Posterior vena cava (tissue), 2 donors: ENCODE data around the gene TAOK1. TPM values are rescaled to one million over a fixed set of nuclear protein-coding genes. Genes with fewer than 3 reads are reported as not detected.
A peak's percentile ranks its signal among the peaks of the same experiment; 100 is the strongest.
"Not testable (repeated sequence)": the region's sequence is repeated elsewhere in the genome, so short reads cannot be mapped to it uniquely, and the experiment has no call there.

Source experiments
- DNase-seq: peaks from one replicate; pipeline ENCODE4 v3.0.0-alpha.2; 2020; ENCODE audit warnings: low spot score
- intact Hi-C, 2 donors: fragments of 100-400 bp; cut with DNase I; formaldehyde crosslinking; loops; one replicate each; pipeline versions ENCODE4 v1.14.1 to v1.14.2; 2022 to 2023
- long read RNA-seq, 2 donors: library from polyadenylated mRNA; unstranded; transcript quantifications; one replicate each; pipeline ENCODE4 v2.0.0, GENCODE V29; 2020 to 2021
- total RNA-seq, 2 donors: library from RNA; stranded (reverse); fragmentation: NEBNext Ultra II Directional; extraction: Animal tissue kit (Norgen Biotek cat#: 25700); gene quantifications; one replicate each; pipeline ENCODE4 v1.2.1, GENCODE V29; 2021
- donor health status: DM: yes; HTN: yes; CAD: no.
- donor health status: DM: yes; HTN: yes; CAD: no.

Gene TAOK1
- total RNA-seq, result 10 to 100 TPM; 70.8 to 78.1 TPM
- long read RNA-seq, donor 1, partial matches to known transcripts, result 0 of 10 reads
- long read RNA-seq, donor 1, other reads (novel, unspliced or antisense), result 10 of 10 reads
- long read RNA-seq, donor 2, partial matches to known transcripts, result 4 of 7 reads
- long read RNA-seq, donor 2, other reads (novel, unspliced or antisense), result 3 of 7 reads

GRCh38 chr17:29389982-29390850, at the start of gene TAOK1:
Gene TAOK1 (plus strand): TSS chr17:29390363. CDS start chr17:29451549, 61,186 bp downstream.
- intact Hi-C loops, result no loop called here
- DNase-seq, result peak; percentile 100

DNA sequence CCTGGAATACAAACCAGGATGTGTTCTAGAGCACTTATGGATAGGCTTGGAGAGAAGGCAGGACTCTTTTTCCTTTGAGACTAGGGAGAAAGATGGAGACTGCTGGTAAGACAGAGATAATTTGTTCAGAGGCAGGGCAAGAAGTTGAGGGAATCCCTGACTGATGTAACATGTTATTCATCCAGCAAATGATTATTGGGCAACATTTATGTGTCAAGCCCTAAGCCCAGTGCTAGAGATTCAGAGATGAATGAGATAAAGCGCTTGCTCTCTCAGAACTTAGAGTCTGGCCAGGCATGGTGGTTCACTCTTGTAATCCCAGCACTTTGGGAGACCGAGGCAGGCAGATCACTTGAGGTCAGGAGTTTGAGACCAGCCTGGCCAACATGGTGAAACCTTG, 48.4 kb upstream of the TAOK1 start:
- intact Hi-C loops, result no loop called here

GRCh38 chr17:29342158-29342765, 47.9 kb upstream of the TAOK1 start:
- DNase-seq, result no peak
- intact Hi-C loops, result no loop called here

More for the DNA sequence above, 48.4 kb upstream of the TAOK1 start:
- no peak for DNase-seq

DNA sequence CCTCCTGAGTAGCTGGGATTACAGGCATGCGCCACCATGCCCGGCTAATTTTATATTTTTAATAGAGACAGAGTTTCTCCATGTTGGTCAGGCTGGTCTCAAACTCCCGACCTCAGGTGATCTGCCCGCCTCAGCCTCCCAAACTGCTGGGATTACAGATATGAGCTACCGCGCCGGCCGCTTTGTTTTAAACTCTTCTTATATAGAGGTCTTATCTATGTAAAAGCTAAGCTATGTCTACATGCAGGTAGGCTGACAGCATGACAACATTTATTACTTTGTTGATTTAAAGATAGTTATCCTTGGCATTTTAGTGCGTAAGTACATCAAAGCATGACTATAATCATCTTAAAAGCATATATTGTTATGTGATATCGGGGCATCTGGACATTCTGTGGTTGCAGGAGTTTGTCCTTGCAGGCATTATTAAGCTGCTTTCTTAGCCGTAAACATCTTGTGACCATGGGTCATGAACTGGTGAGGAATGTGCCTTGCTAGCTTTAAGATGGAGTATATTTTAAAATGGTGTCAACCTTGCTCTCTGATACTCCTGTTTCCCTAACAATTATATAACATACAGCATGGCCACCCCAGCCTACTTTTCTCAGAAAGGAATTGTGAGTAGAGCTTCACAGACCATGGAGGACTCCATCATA, 45.8 kb upstream of the TAOK1 start:
- no peak for DNase-seq
- intact Hi-C loops, result no loop called here

DNA sequence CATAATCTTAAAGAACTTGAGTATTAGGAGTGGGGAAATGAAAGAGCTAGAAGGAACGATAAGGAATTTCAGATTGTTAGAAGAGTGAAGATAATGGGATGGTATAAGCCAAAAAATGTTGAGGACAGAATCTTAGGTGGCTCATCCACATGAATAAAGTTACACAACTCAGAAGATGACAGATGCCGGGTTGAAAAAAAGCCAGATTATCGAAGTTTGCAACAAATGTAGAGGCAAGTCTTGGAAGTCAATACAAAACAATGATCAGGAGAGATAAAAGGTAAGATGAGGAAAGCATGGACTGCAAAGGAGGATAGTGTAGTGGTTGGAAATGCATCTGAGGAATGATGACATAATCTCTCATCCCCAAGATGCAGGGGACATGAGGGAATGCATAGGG, 45.1 kb upstream of the TAOK1 start:
- DNase-seq, result no peak
- intact Hi-C loops, result no loop called here

DNA sequence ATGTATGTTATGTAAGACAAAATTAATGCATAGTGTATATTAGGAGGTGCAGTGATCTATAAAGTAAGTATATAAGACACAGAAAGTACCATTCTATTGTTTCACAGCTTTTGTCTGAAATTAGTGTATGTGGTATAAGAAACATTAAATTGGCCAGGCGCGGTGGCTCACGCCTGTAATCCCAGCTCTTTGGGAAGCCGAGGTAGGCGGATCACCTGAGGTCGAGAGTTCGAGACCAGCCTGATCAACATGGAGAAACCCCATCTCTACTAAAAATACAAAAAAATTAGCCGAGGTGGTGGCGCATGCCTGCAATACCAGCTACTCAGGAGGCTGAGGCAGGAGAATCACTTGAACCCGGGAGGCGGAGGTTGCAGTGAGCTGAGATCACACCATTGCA, 44.7 kb upstream of the TAOK1 start:
- DNase-seq, intact Hi-C loops: not testable (repeated sequence)

DNA sequence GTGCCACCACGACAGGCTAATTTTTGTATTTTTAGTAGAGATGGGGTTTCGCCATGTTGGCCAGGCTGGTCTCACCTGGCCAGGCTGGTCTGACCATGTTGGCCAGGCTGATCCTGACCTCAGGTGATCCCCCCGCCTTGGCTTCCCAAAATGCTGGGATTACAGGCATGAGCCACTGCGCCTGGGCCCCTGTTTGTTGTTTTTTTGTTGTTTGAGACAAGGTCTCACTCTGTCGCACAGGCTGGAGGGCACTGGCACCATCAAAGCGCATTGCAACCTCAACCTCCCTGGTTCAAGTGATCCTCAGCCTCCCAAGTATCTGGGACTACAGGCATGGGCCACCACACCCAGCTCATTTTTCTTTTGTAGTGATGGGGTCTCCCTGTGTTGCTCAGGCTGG, 43.7 kb upstream of the TAOK1 start:
- intact Hi-C loops, result no loop called here
- DNase-seq, result no peak

- intact Hi-C loops, result no loop called here
Observed at GRCh38 chr17:29347831-29348629, 42.1 kb upstream of the TAOK1 start.

GRCh38 chr17:29349409-29349808, 40.8 kb upstream of the TAOK1 start:
- DNase-seq, result no peak
- intact Hi-C loops, result no loop called here

More at GRCh38 chr17:29347831-29348629, 42.1 kb upstream of the TAOK1 start:
- DNase-seq, result no peak

- intact Hi-C loops, result no loop called here
- no peak for DNase-seq
Observed at GRCh38 chr17:29352146-29352545, 38.0 kb upstream of the TAOK1 start.

DNA sequence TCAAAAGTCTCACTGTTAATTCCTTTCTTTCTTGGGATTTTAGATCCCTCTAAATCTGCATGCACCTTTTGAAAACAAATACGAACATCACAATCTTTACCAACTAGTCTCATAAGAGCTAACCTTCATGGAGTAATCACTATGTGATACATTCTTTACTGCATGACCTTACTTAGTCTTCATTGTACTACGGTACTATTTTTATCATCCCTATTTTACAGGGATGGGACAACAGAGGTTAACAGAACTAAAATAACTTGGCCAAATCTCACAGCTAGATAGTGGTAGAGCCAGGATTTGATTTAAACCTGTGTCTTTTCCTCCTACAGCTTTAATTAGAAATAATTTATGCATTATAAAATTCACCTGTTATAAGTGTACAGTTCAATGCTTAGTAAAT, 32.9 kb upstream of the TAOK1 start:
- DNase-seq, result no peak
- intact Hi-C loops, result no loop called here

DNA sequence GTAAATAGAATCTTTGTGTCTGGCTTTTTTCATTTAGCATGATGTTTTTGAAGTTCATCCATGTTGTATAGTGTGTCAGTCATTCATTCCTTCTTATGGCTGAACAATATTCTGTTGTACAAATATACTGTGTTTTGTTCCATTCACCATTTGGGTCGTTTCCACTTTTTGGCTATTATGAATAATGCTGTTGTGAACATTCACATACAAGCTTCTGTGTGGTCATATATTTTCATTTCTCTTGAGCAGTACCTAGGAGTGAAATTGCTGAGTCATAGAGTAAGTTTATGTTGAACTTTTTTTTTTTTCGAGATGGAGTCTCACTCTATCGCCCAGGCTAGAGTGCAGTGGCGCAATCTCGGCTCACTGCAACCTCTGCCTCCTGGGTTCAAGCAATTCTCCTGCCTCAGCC, 32.3 kb upstream of the TAOK1 start:
- intact Hi-C loops, result no loop called here

DNA sequence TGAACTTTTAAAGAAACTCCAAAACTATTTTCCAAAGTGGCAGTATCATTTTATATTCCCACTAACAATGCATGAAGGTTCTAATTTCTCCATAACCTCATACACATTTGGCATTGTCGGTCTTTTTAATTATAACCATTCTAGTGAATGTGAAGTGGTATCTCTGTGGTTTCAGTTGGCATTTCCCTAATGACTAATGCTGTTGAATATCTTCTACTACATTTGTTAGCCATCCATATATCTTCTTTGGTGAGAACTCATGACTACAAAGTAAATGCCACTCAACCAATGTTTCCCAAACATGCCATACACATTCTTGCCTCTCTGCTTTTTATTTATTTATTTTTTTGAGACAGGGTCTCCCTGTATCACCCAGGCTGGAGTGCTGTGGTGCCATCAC, 31.7 kb upstream of the TAOK1 start:
- no peak for DNase-seq
- intact Hi-C loops, result no loop called here

More for the DNA sequence above, 32.3 kb upstream of the TAOK1 start:
- DNase-seq, result no peak

GRCh38 chr17:29359777-29360176, 30.4 kb upstream of the TAOK1 start:
- intact Hi-C loops, result loop anchor here in 1 of 2 donors (1.0 kb wide), 1 partner anchor 32 kb away; no protein-coding TSS in a partner anchor
- no peak for DNase-seq

- intact Hi-C loops, result loop anchor here in 1 of 2 donors (1.0 kb wide), 1 partner anchor 37 kb away; no protein-coding TSS in a partner anchor
- no peak for DNase-seq
Observed at GRCh38 chr17:29363716-29364115, 26.4 kb upstream of the TAOK1 start.

- intact Hi-C loops, result loop anchor here (5.0 kb wide), 1 partner anchor 173 kb away; no protein-coding TSS in a partner anchor
- DNase-seq, result peak; percentile 15
Observed at GRCh38 chr17:29364691-29365090, 25.5 kb upstream of the TAOK1 start.

DNA sequence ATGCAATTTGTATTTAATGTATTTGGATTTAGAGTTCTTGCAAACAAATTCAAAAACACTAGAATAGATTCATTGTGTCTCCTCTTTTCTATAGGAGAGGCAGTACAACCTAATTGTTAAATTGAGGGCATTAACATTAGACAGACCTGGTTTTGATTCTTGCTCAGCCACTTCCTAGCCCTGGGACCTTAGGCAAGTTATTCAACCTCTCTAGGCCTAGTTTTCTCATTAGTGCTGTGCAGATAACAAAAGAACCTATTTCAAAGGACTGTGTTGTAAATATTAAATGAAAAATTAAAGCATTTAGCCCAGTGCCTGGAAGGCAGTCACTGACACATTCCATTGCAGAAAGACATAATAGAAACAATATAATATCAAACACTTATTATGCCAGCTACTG, 22.0 kb upstream of the TAOK1 start:
- intact Hi-C loops, result loop anchor here (5.0 kb wide), 1 partner anchor 169 kb away; no protein-coding TSS in a partner anchor
- DNase-seq, result no peak

DNA sequence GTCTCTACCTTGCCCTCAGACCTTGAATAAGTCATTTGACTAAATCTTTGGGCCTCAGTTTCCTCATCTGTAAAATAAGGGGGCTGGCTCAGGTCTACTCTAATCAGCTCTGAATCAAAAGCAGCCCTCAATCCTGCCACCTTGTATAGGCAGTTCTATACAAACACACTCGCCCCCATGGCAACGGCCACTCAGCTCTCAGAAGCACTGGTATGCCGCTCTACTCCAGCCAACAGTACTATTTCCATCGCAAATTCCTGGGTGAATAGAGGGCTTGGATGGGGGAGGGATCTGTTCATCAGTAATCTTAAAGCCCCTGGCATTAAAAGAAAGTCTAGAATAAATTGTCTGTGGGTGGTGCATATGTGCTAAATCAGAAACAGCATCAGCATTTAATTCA, 21.2 kb upstream of the TAOK1 start:
- peak; percentile 34 for DNase-seq
- intact Hi-C loops, result loop anchor here (5.0 kb wide), 1 partner anchor 168 kb away; no protein-coding TSS in a partner anchor
